Activated T-helper 1 cell treated with anti-CD3 and anti-CD28 coated beads, Interleukin-12 subunit alpha, Interleukin-12 subunit beta, Interleukin-2, Interleukin-4 antibody, amounts not matched to agents 30 ng/mL and 10 ng/mL and 1 ng/mL, durations not matched to agents 14 hours and 24 hours and 36 hours (primary cell): Measurements from ENCODE around the gene CDH13. TPM values are rescaled to one million over a fixed set of nuclear protein-coding genes. Genes with fewer than 3 reads are reported as not detected.

ENCODE experiments used
- DNase-seq: peaks from one replicate; pipeline ENCODE4 v3.0.0; 2021; ENCODE audit warnings: low spot score
- H3K27ac Mint-ChIP-seq: one replicate; pipeline ENCODE4 v1.8.0; 2021; ENCODE audit warnings: mild to moderate bottlenecking, mixed read lengths
- H3K27me3 Mint-ChIP-seq: one replicate; pipeline ENCODE4 v1.8.0; 2022; ENCODE audit warnings: mild to moderate bottlenecking, moderate library complexity, mixed read lengths; ENCODE audit not compliant: insufficient read depth
- H3K36me3 Mint-ChIP-seq: one replicate; pipeline ENCODE4 v1.8.0; 2021; ENCODE audit warnings: low read depth, mixed read lengths
- H3K4me1 Mint-ChIP-seq: one replicate; pipeline ENCODE4 v1.8.0; 2021; ENCODE audit warnings: low read depth, mixed read lengths
- H3K4me3 Mint-ChIP-seq: one replicate; pipeline ENCODE4 v1.8.0; 2021; ENCODE audit warnings: mild to moderate bottlenecking, moderate library complexity, mixed read lengths
- H3K9me3 Mint-ChIP-seq: one replicate; pipeline ENCODE4 v1.8.0; 2021; ENCODE audit warnings: mixed read lengths
- intact Hi-C: fragments of 100-400 bp; cut with micrococcal nuclease; formaldehyde crosslinking; loops from one replicate; pipeline ENCODE4 v1.15.1; 2024
- total RNA-seq: library from RNA; stranded (reverse); gene quantifications from 2 replicates; pipeline ENCODE4 v1.2.3, GENCODE V29; 2022

Gene CDH13
- total RNA-seq, 1 donor from 2014 or later: not detected

- H3K4me1 Mint-ChIP-seq: no peaks in the 10 kb centered on the region
- H3K36me3 Mint-ChIP-seq: no peaks in the 10 kb centered on the region
- H3K27me3 Mint-ChIP-seq: peaks cover 2% of the 10 kb centered on the region
- no peaks in the 10 kb centered on the region for H3K9me3 Mint-ChIP-seq
- no peak for DNase-seq
- no peak overlapping the region for H3K4me3 Mint-ChIP-seq
- H3K27ac Mint-ChIP-seq: no peak overlapping the region
- intact Hi-C loops: no loop called here
These were observed 21.7 kb upstream of the CDH13 start for GRCh38 chr16:82605076-82605475.

- DNase-seq: no peak
- peaks cover 3% of the 10 kb centered on the region for H3K27me3 Mint-ChIP-seq
- H3K27ac Mint-ChIP-seq: no peak overlapping the region
- intact Hi-C loops: no loop called here
- H3K4me3 Mint-ChIP-seq: no peak overlapping the region
- no peaks in the 10 kb centered on the region for H3K36me3 Mint-ChIP-seq
- no peaks in the 10 kb centered on the region for H3K9me3 Mint-ChIP-seq
- no peaks in the 10 kb centered on the region for H3K4me1 Mint-ChIP-seq
These were observed 20.7 kb upstream of the CDH13 start for GRCh38 chr16:82605863-82606620.

GRCh38 chr16:82609140-82609539, 17.6 kb upstream of the CDH13 start:
- Mint-ChIP-seq H3K4me1 (no peaks in the 10 kb centered on the region), H3K4me3 (no peak overlapping the region), H3K27me3 (peaks cover 6% of the 10 kb centered on the region), H3K9me3 (no peaks in the 10 kb centered on the region), H3K36me3 (no peaks in the 10 kb centered on the region), H3K27ac (no peak overlapping the region)
- intact Hi-C loops: no loop called here
- DNase-seq: no peak

- Mint-ChIP-seq H3K4me3 (no peak overlapping the region), H3K36me3 (no peaks in the 10 kb centered on the region), H3K27ac (no peak overlapping the region), H3K9me3 (no peaks in the 10 kb centered on the region), H3K27me3 (peaks cover 6% of the 10 kb centered on the region), H3K4me1 (no peaks in the 10 kb centered on the region)
- no peak for DNase-seq
- intact Hi-C loops: no loop called here
These were observed 14.5 kb upstream of the CDH13 start for GRCh38 chr16:82612263-82612662.

DNA sequence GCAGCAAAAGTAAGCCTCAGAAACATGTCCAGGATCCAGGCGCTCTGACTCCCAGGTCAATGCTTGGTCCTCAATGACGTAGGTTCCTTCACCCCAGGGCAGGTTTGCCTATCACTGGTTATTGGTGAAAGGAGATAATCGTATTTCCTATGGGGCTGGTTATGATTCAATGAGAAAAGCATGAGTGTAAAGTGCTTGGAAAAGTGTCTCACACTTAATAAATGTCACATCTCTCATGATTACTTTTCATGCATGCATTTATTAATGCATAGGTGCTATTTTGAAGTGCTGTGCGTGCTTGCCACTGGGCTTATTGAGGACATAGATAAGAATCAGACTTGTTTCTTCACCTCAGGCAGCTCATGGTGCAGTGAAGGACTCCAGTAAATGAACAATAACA, 10.4 kb upstream of the CDH13 start:
- Mint-ChIP-seq H3K27ac (no peak overlapping the region), H3K4me1 (no peaks in the 10 kb centered on the region), H3K27me3 (peaks cover 8% of the 10 kb centered on the region), H3K36me3 (no peaks in the 10 kb centered on the region), H3K4me3 (no peak overlapping the region), H3K9me3 (no peaks in the 10 kb centered on the region)
- intact Hi-C loops: no loop called here
- no peak for DNase-seq

DNA sequence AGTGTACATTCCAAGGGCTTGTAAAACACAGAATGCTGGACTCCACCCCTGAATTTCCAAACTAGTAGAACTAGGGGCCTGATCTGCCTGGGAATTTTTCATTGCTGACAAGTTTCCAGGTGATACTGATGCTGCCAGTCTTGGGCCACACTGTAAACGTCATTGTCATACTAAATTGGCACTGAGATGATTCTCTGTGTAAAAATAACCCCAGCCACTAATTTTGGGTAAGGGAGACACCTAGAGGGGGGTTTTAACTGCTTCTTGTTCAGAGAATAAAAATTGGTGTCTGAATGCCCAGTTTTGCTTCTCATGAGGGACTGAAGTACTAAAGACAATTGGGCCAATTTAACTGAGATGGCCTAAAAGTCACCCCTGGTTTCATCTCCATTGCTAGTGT, 5.0 kb upstream of the CDH13 start:
- H3K27me3 Mint-ChIP-seq: peaks cover 29% of the 10 kb centered on the region
- intact Hi-C loops: no loop called here
- H3K27ac Mint-ChIP-seq: no peak overlapping the region
- no peak overlapping the region for H3K4me3 Mint-ChIP-seq
- no peak for DNase-seq
- H3K36me3 Mint-ChIP-seq: no peaks in the 10 kb centered on the region
- no peaks in the 10 kb centered on the region for H3K4me1 Mint-ChIP-seq
- H3K9me3 Mint-ChIP-seq: no peaks in the 10 kb centered on the region

DNA sequence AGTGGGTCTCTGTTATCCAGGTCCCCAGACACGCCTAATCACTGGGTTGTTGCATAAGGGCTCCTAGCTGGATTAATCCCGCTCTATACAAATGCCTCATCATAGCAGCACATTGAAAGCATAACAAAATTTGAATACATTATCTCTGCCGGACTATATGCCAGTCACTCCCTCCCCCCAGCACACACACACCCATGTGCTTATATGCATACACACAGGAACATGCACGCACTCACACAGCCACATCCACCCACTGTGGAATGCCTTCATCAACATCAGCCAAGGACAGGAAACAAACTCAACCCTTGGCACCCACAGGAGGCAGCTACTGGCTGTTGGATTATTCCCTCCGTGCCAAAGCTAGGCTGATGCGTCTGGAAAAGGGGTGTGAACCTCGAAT, 3.5 kb upstream of the CDH13 start:
- no peak overlapping the region for H3K4me3 Mint-ChIP-seq
- no peak for DNase-seq
- H3K27ac Mint-ChIP-seq: no peak overlapping the region
- no peaks in the 10 kb centered on the region for H3K4me1 Mint-ChIP-seq
- H3K9me3 Mint-ChIP-seq: no peaks in the 10 kb centered on the region
- intact Hi-C loops: no loop called here
- no peaks in the 10 kb centered on the region for H3K36me3 Mint-ChIP-seq
- H3K27me3 Mint-ChIP-seq: peaks cover 38% of the 10 kb centered on the region

DNA sequence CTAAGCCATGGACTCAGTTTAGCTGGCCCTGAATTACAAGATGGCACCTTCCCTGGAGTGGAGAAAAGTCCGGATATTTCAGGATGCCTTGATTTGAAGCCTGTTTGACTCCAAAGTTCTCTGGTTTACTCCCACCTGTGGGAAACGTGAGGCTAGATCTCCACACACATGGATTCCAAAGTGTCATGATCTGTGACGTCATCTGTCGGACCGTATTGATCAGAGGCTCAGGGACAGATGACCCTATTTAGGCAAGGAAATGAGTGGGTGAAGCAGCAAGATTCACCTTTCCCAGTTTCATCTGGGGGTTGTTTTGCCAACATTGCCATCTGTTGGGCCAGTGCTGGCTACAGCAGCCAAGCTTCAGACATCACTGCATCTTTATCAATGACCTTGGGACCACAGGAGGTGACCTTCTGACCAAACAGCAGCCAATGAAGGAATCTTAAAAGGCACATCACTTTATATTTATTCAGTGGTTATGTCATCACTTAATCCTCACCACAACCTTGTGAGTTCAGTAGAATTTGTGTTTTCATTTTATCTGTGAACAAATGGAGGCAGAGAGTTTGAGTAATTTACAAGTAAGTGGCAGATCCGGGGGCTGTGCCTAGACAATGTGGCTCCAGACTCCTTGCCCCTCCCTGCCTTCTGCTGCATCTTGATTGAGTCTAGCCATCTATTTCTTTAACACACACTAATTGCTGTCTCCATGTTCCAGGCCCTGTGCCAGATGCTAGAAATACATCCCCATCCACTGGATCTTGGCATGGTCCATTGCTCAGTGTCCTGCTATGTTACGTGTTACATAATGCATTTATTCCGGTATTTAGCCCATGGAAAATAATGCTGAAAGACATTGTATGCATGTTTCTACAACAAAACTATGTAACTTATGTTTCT, 1.5 kb upstream of the CDH13 start:
- H3K27ac Mint-ChIP-seq: no peak overlapping the region
- peaks cover 4% of the 10 kb centered on the region for H3K4me1 Mint-ChIP-seq
- H3K4me3 Mint-ChIP-seq: no peak overlapping the region
- no peak for DNase-seq
- H3K9me3 Mint-ChIP-seq: no peaks in the 10 kb centered on the region
- no peaks in the 10 kb centered on the region for H3K36me3 Mint-ChIP-seq
- peaks cover 51% of the 10 kb centered on the region for H3K27me3 Mint-ChIP-seq
- intact Hi-C loops: no loop called here

GRCh38 chr16:82628088-82628423, 1.3 kb downstream of the CDH13 start:
- intact Hi-C loops: no loop called here
- H3K27ac Mint-ChIP-seq: no peak overlapping the region
- H3K4me3 Mint-ChIP-seq: no peak overlapping the region
- no peaks in the 10 kb centered on the region for H3K36me3 Mint-ChIP-seq
- peaks cover 4% of the 10 kb centered on the region for H3K4me1 Mint-ChIP-seq
- DNase-seq: no peak
- peaks cover 62% of the 10 kb centered on the region for H3K27me3 Mint-ChIP-seq
- no peaks in the 10 kb centered on the region for H3K9me3 Mint-ChIP-seq

DNA sequence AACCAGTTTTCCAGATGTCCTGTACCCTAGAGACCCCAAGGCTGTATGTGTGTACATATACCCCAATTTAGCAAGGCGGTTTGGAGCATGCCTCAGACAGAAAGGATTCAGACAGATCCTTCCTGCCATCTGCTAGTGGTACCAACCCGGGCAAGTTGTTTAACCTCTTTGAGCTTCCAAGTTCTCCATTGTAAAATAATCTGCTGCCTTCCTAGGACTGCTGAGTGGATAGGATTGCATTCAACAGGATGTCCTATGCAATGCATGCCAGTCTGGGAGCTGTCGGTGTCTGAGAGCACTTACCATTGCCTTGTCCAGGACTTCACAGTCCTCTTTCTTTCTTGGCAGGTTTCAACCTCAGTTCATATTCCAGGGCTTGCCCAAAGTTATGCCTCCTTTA, 1.9 kb downstream of the CDH13 start:
- H3K27me3 Mint-ChIP-seq: peaks cover 62% of the 10 kb centered on the region
- intact Hi-C loops: no loop called here
- H3K4me3 Mint-ChIP-seq: no peak overlapping the region
- H3K9me3 Mint-ChIP-seq: no peaks in the 10 kb centered on the region
- DNase-seq: no peak
- H3K4me1 Mint-ChIP-seq: peaks cover 4% of the 10 kb centered on the region
- H3K27ac Mint-ChIP-seq: no peak overlapping the region
- no peaks in the 10 kb centered on the region for H3K36me3 Mint-ChIP-seq

- intact Hi-C loops: loop anchor here (1.0 to 2.0 kb wide), 2 partner anchors 42 to 585 kb away; no protein-coding TSS in a partner anchor
These were observed 2.8 kb downstream of the CDH13 start for GRCh38 chr16:82629441-82630027.

GRCh38 chr16:82630219-82630618, 3.5 kb downstream of the CDH13 start:
- H3K27ac Mint-ChIP-seq: no peak overlapping the region
- intact Hi-C loops: loop anchor here (1.0 to 2.0 kb wide), 2 partner anchors 41 to 585 kb away; no protein-coding TSS in a partner anchor
- H3K4me3 Mint-ChIP-seq: no peak overlapping the region
- no peaks in the 10 kb centered on the region for H3K9me3 Mint-ChIP-seq
- H3K27me3 Mint-ChIP-seq: peaks cover 58% of the 10 kb centered on the region
- no peaks in the 10 kb centered on the region for H3K36me3 Mint-ChIP-seq
- H3K4me1 Mint-ChIP-seq: peaks cover 12% of the 10 kb centered on the region
- no peak for DNase-seq

More at GRCh38 chr16:82629441-82630027, 2.8 kb downstream of the CDH13 start:
- Mint-ChIP-seq H3K27me3 (peaks cover 62% of the 10 kb centered on the region), H3K4me1 (peaks cover 5% of the 10 kb centered on the region), H3K9me3 (no peaks in the 10 kb centered on the region), H3K27ac (no peak overlapping the region), H3K4me3 (no peak overlapping the region), H3K36me3 (no peaks in the 10 kb centered on the region)
- no peak for DNase-seq

DNA sequence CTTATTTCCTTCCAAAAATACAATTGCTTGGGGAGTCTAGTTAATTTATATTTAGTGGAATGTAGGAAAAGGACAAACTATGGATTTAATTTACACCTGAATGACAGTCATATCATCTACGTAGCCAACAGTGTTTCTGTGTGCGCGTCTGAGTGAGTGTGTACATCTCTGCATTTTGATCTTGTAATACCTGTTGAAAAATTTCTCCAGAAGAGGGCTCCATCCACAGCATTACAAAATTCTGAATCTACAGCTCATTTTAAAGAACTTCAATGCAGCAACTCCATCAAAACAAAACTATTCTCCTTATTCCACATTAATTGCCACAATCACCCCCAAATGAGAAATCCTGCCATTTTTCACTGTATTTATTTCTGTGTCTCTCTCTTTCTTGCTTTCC, 3.9 kb downstream of the CDH13 start:
- Mint-ChIP-seq H3K36me3 (no peaks in the 10 kb centered on the region), H3K4me3 (no peak overlapping the region), H3K4me1 (peaks cover 17% of the 10 kb centered on the region), H3K27ac (no peak overlapping the region), H3K27me3 (peaks cover 54% of the 10 kb centered on the region), H3K9me3 (no peaks in the 10 kb centered on the region)
- no peak for DNase-seq
- intact Hi-C loops: loop anchor here (1.0 to 2.0 kb wide), 2 partner anchors 41 to 584 kb away; no protein-coding TSS in a partner anchor
